H1 (cell line): Measurements from ENCODE around the gene LLGL1. TPM values are rescaled to one million over a fixed set of nuclear protein-coding genes. Genes with fewer than 3 reads are reported as not detected.

Experiments used
- CTCF ChIA-PET: fragments of 300-600 bp; sonication (Branson Sonifier 250); formaldehyde crosslinking; loops from one replicate; lab custom pipeline; 2021; ENCODE audit not compliant: partially characterized antibody; lab: Charles Lee
- POLR2A ChIA-PET: fragments of 300-600 bp; sonication (Branson Sonifier 250); formaldehyde crosslinking; loops from one replicate; lab custom pipeline; 2021; ENCODE audit warnings: inconsistent platforms; ENCODE audit not compliant: partially characterized antibody; lab: Charles Lee
- DNase-seq, 2 experiments: peaks; one replicate each; pipeline versions ENCODE4 v3.0.0 to v3.0.0-alpha.2; 2010 to 2022; ENCODE audit warnings: low spot score in 2 of 2, low read depth in 1 of 2, mixed read lengths in 1 of 2
- FAIRE-seq: peaks from 2 replicates; lab custom pipeline; 2011; peaks lifted over from hg19 to GRCh38; lab: Jason Lieb, UNC
- H2AFZ ChIP-seq: 2 replicates; pipeline ENCODE4 v1.8.1; 2012; ENCODE audit warnings: low read length, inconsistent platforms
- H2AK5ac ChIP-seq: 2 replicates; pipeline ENCODE4 v1.6.1; 2013; ENCODE audit warnings: low read depth, low read length
- H2BK120ac ChIP-seq: replicated peaks from 2 replicates; pipeline ENCODE3; 2013; ENCODE audit warnings: low read depth, low read length, inconsistent platforms
- H2BK12ac ChIP-seq: 2 replicates; pipeline ENCODE4 v1.6.1; 2013; ENCODE audit warnings: low read depth, low read length
- H2BK15ac ChIP-seq: 2 replicates; pipeline ENCODE4 v1.6.1; 2013; ENCODE audit warnings: low read length
- H2BK20ac ChIP-seq: 2 replicates; pipeline ENCODE4 v1.6.1; 2013; ENCODE audit warnings: low read length
- H2BK5ac ChIP-seq: 2 replicates; pipeline ENCODE4 v1.6.1; 2013; ENCODE audit warnings: low read depth, low read length
- H3K14ac ChIP-seq: 2 replicates; pipeline ENCODE4 v1.6.1; 2013; ENCODE audit warnings: inconsistent platforms; ENCODE audit not compliant: insufficient read length
- H3K18ac ChIP-seq: 2 replicates; pipeline ENCODE4 v1.6.1; 2013; ENCODE audit warnings: low read length; ENCODE audit errors: extremely low read depth
- H3K23ac ChIP-seq: 2 replicates; pipeline ENCODE4 v1.6.1; 2013; ENCODE audit warnings: inconsistent platforms; ENCODE audit not compliant: insufficient read length
- H3K23me2 ChIP-seq: 2 replicates; pipeline ENCODE4 v1.6.1; 2013; ENCODE audit warnings: low read depth, low read length
- H3K27ac ChIP-seq: 2 replicates; pipeline ENCODE4 v1.6.1; 2011; ENCODE audit warnings: low read depth, low read length, inconsistent platforms
- H3K27me3 ChIP-seq, 4 experiments: replicated peaks in 1 of 4; 1 replicate in 1 of 4; 2 replicates in 3 of 4; pipeline versions ENCODE4 v1.6.1 to v1.8.1; 2011 to 2013; ENCODE audit warnings: low read length in 3 of 4, mild to moderate bottlenecking in 3 of 4, inconsistent platforms in 2 of 4, mixed read lengths in 2 of 4, moderate library complexity in 1 of 4; ENCODE audit not compliant: control insufficient read depth in 3 of 4, insufficient read depth in 3 of 4; ENCODE audit errors: extremely low read depth in 1 of 4
- H3K36me3 ChIP-seq, 4 experiments: 2 replicates each; pipeline versions ENCODE4 v1.6.1 to v1.8.1; 2011 to 2013; ENCODE audit warnings: mild to moderate bottlenecking in 4 of 4, low read length in 3 of 4, moderate library complexity in 2 of 4, control low read depth in 1 of 4, inconsistent platforms in 1 of 4; ENCODE audit not compliant: insufficient read depth in 4 of 4, control insufficient read depth in 2 of 4
- H3K4ac ChIP-seq: replicated peaks from 2 replicates; pipeline ENCODE3; 2013; ENCODE audit warnings: low read length, low read depth, mixed read lengths, inconsistent platforms; ENCODE audit not compliant: insufficient read length
- H3K4me1 ChIP-seq, 4 experiments: replicated peaks in 1 of 4; 1 replicate in 1 of 4; 2 replicates in 3 of 4; pipeline versions ENCODE4 v1.6.1 to v1.8.1; 2011 to 2013; ENCODE audit warnings: low read length in 3 of 4, inconsistent platforms in 2 of 4, mixed read lengths in 1 of 4; ENCODE audit not compliant: insufficient read depth in 4 of 4, control insufficient read depth in 3 of 4
- H3K4me2 ChIP-seq, 2 experiments: 2 replicates each; pipeline versions ENCODE4 v1.6.1 to v1.8.1; 2011 to 2013; ENCODE audit warnings: low read depth in 2 of 2, low read length in 2 of 2, control low read depth in 1 of 2, inconsistent platforms in 1 of 2, mild to moderate bottlenecking in 1 of 2; ENCODE audit not compliant: insufficient read depth in 1 of 2
- H3K4me3 ChIP-seq, 4 experiments: fragments of 200-600, 300-600 bp in 1 of 4; sonication (generic), shearing (Covaris generic), sonication (Bioruptor Twin) in 1 of 4; 2 replicates each; pipeline versions ENCODE4 v1.5.1 to v1.8.1; 2011 to 2016; ENCODE audit warnings: low read length in 4 of 4, low read depth in 3 of 4, control low read depth in 2 of 4, inconsistent platforms in 2 of 4, mild to moderate bottlenecking in 2 of 4, mixed read lengths in 1 of 4, moderate library complexity in 1 of 4; ENCODE audit not compliant: insufficient read depth in 2 of 4; ENCODE audit errors: extremely low read depth in 1 of 4
- H3K56ac ChIP-seq: replicated peaks from 2 replicates; pipeline ENCODE3; 2013; ENCODE audit warnings: low read depth, mild to moderate bottlenecking, mixed read lengths, low read length, inconsistent platforms; ENCODE audit not compliant: insufficient read length
- H3K79me1 ChIP-seq: 2 replicates; pipeline ENCODE4 v1.6.1; 2013; ENCODE audit warnings: low read depth, low read length, control low read depth
- H3K79me2 ChIP-seq, 2 experiments: 2 replicates each; pipeline versions ENCODE4 v1.6.1 to v1.8.1; 2012 to 2013; ENCODE audit warnings: low read length in 2 of 2, mild to moderate bottlenecking in 2 of 2, inconsistent platforms in 1 of 2; ENCODE audit not compliant: insufficient read depth in 2 of 2, control insufficient read depth in 1 of 2
- H3K9ac ChIP-seq, 4 experiments: replicated peaks in 1 of 4; 1 replicate in 1 of 4; 2 replicates in 3 of 4; pipeline versions ENCODE4 v1.6.1 to v1.8.1; 2011 to 2013; ENCODE audit warnings: low read depth in 3 of 4, low read length in 3 of 4, control low read depth in 2 of 4, mild to moderate bottlenecking in 2 of 4, moderate library complexity in 2 of 4, inconsistent platforms in 1 of 4; ENCODE audit errors: extremely low read depth in 1 of 4
- H3K9me3 ChIP-seq, 2 experiments: 2 replicates each; pipeline versions ENCODE4 v1.6.1 to v1.8.1; 2012 to 2013; ENCODE audit warnings: mild to moderate bottlenecking in 2 of 2, moderate library complexity in 2 of 2, control low read depth in 1 of 2, inconsistent platforms in 1 of 2, low read depth in 1 of 2, low read length in 1 of 2, mixed read lengths in 1 of 2; ENCODE audit not compliant: insufficient read depth in 2 of 2
- H4K20me1 ChIP-seq, 2 experiments: replicated peaks in 1 of 2; 2 replicates each; pipeline versions ENCODE3 to v1.8.1; 2011 to 2013; ENCODE audit warnings: inconsistent platforms in 2 of 2, low read length in 2 of 2, mild to moderate bottlenecking in 1 of 2; ENCODE audit not compliant: insufficient read depth in 2 of 2, control insufficient read depth in 1 of 2
- H4K5ac ChIP-seq: 2 replicates; pipeline ENCODE4 v1.6.1; 2013; ENCODE audit warnings: low read length, low read depth, mixed read lengths, inconsistent platforms; ENCODE audit not compliant: insufficient read length
- H4K8ac ChIP-seq: 2 replicates; pipeline ENCODE4 v1.8.0; 2013; ENCODE audit warnings: mild to moderate bottlenecking, moderate library complexity, low read length, inconsistent platforms; ENCODE audit not compliant: insufficient read depth; ENCODE audit errors: extremely low read depth
- H4K91ac ChIP-seq: replicated peaks from 2 replicates; pipeline ENCODE3; 2013; ENCODE audit warnings: low read length, mixed read lengths, inconsistent platforms; ENCODE audit not compliant: insufficient read length
- CTCF ChIP-seq, 3 experiments: IDR thresholded peaks; 1 replicate in 2 of 3; 2 replicates in 1 of 3; pipeline versions ENCODE4 v1.5.1 to v1.6.1; 2011; ENCODE audit warnings: low read length in 3 of 3, mild to moderate bottlenecking in 3 of 3, inconsistent platforms in 2 of 3, low read depth in 1 of 3, moderate library complexity in 1 of 3; ENCODE audit not compliant: insufficient read depth in 1 of 3; ENCODE audit errors: control extremely low read depth in 1 of 3
- KDM4A ChIP-seq: IDR thresholded peaks from one replicate; pipeline ENCODE4 v1.7.1; 2012; ENCODE audit warnings: low read depth, mild to moderate bottlenecking, moderate library complexity, low read length, inconsistent platforms; ENCODE audit not compliant: severe bottlenecking
- KDM5A ChIP-seq: fragments of 200-600 bp; IDR thresholded peaks from 2 replicates; pipeline ENCODE4 v1.7.1; 2012; ENCODE audit warnings: mild to moderate bottlenecking, low read length, inconsistent platforms, mixed read lengths
- MAFK ChIP-seq: IDR thresholded peaks from 2 replicates; pipeline ENCODE4 v1.6.1; 2012; ENCODE audit warnings: low read depth, mild to moderate bottlenecking, improper control_type of control experiment, low read length
- NANOG ChIP-seq: IDR thresholded peaks from 2 replicates; pipeline ENCODE4 v1.6.1; 2011; ENCODE audit warnings: low read length, low read depth, mild to moderate bottlenecking, inconsistent platforms; ENCODE audit not compliant: insufficient read depth, poor library complexity, severe bottlenecking
- POLR2AphosphoS5 ChIP-seq: IDR thresholded peaks from 2 replicates; pipeline ENCODE4 v1.6.1; 2011; ENCODE audit warnings: low read depth, low read length
- SAP30 ChIP-seq: fragments of 300-600 bp; sonication (generic); IDR thresholded peaks from 2 replicates; pipeline ENCODE4 v1.7.1; 2012; ENCODE audit warnings: low read length, moderate library complexity, mild to moderate bottlenecking, inconsistent platforms; ENCODE audit not compliant: insufficient read depth, insufficient replicate concordance
- TEAD4 ChIP-seq: IDR thresholded peaks from 2 replicates; pipeline ENCODE4 v1.6.1; 2012; ENCODE audit warnings: low read depth, low read length, inconsistent platforms, mixed read lengths
- USF2 ChIP-seq: IDR thresholded peaks from 2 replicates; pipeline ENCODE4 v1.6.1; 2011; ENCODE audit warnings: low read length, improper control_type of control experiment
- WGBS, 2 experiments: shearing (Covaris generic) in 1 of 2; methylation state at CpG; one replicate each; pipeline versions ENCODE4 v1.1.6 to v1.1.7; 2013 to 2015; ENCODE audit warnings: low lambda C conversion rate in 2 of 2, mixed read lengths in 2 of 2, inconsistent platforms in 1 of 2, low coverage in 1 of 2, missing lambda C conversion rate in 1 of 2; ENCODE audit not compliant: insufficient replicate concordance in 2 of 2, insufficient coverage in 1 of 2, insufficient read length in 1 of 2; ENCODE audit errors: extremely low coverage in 1 of 2, missing lambda C conversion rate in 1 of 2; 5-methylcytosine and 5-hydroxymethylcytosine counted together
- polyA plus RNA-seq, 7 experiments: library from polyadenylated mRNA; depleted of rRNA in 3 of 7; stranded (reverse) in 5 of 7; unstranded in 2 of 7; fragments of >200 nt in 5 of 7; fragments of 200-250 nt in 2 of 7; gene quantifications; 1 replicate in 5 of 7; 2 replicates in 1 of 7; 4 replicates in 1 of 7; pipeline versions ENCODE4 v1.2.1 to v1.2.3, GENCODE V29; 2011 to 2013; ENCODE audit warnings: missing spikeins in 2 of 7, mixed read lengths in 2 of 7
- total RNA-seq: library from RNA; stranded (reverse); fragmentation: NEBNext Ultra II Directional; extraction: Animal tissue kit (Norgen Biotek cat#: 25700); gene quantifications from 2 replicates; pipeline ENCODE4 v1.2.1, GENCODE V29; 2021

Gene LLGL1
- total and polyA plus RNA-seq, 2 of the 8 experiments (the other 6 are each of a cell fraction or from before 2014, with no cell fraction given) = 71.3 to 107 TPM

- H3K9me3 ChIP-seq = no peaks in the 10 kb centered on the region
- 97% methylated on average over 7 of the region's 7 CpGs; no CpG with 5 or more reads in 1 of the 2 experiments for WGBS, 2 experiments
- peaks cover 5 to 6% of the 10 kb centered on the region in 2 experiments; a peak in 3 of 4 replicates for H3K79me2 ChIP-seq
- no peak overlapping the region for H2BK5ac ChIP-seq
- H3K36me3 ChIP-seq = no peaks in the 10 kb centered on the region
- CTCF ChIA-PET = interaction anchor here (0.9 to 4.8 kb wide), 4 partner anchors 10 to 51 kb away, joined by 3 to 53 read pairs (median 3); no protein-coding TSS in a partner anchor
- no peak overlapping the region for H2BK20ac ChIP-seq
- H4K91ac ChIP-seq = no peak overlapping the region
- peaks cover 1 to 4% of the 10 kb centered on the region in 2 experiments for H4K20me1 ChIP-seq
- no peak overlapping the region for H3K18ac ChIP-seq
- H2BK120ac ChIP-seq = no peak overlapping the region
- H2BK12ac ChIP-seq = no peak overlapping the region
- no peak overlapping the region for H2AFZ ChIP-seq
- FAIRE-seq = no peak
- H3K4ac ChIP-seq = no peak overlapping the region
- no peaks in the 10 kb centered on the region for H3K79me1 ChIP-seq
- no peak overlapping the region for H3K14ac ChIP-seq
- no peak overlapping the region for H3K56ac ChIP-seq
- POLR2A ChIA-PET = interaction anchor here (0.9 to 6.1 kb wide), 2 partner anchors 9 to 152 kb away, joined by 3 to 43 read pairs; no protein-coding TSS in a partner anchor
- no peak overlapping the region for H3K23ac ChIP-seq
- H3K27me3 ChIP-seq = no peaks in the 10 kb centered on the region
- peaks cover 0 to 10% (median 3%) of the 10 kb centered on the region in 4 experiments; a peak in 6 of 7 replicates for H3K4me1 ChIP-seq
- no peak overlapping the region for H2AK5ac ChIP-seq
- peaks cover 13% of the 10 kb centered on the region for H3K23me2 ChIP-seq
- H3K4me2 ChIP-seq = no peak overlapping the region
- H3K4me3 ChIP-seq = no peak overlapping the region
- H4K8ac ChIP-seq = no peak overlapping the region
- H3K27ac ChIP-seq = no peak overlapping the region
- H2BK15ac ChIP-seq = no peak overlapping the region
- no peak overlapping the region; a peak in 1 of 7 replicates for H3K9ac ChIP-seq
- no peak overlapping the region for H4K5ac ChIP-seq
- DNase-seq = no peak
- TF ChIP-seq CTCF (IDR thresholded peaks at IDR 0.05; ENCODE audit: control extremely low read depth in 1 of 3, insufficient read depth in 1 of 3, low read depth in 1 of 3, low read length in 3 of 3) = no peak
- no peak for TF ChIP-seq USF2
- no peak for TF ChIP-seq NANOG
- TF ChIP-seq TEAD4 = no peak
- TF ChIP-seq POLR2AphosphoS5 = no peak
- no peak for TF ChIP-seq MAFK
- no peak for TF ChIP-seq SAP30
- no peak for TF ChIP-seq KDM5A
- no peak for TF ChIP-seq KDM4A
Observed at GRCh38 chr17:18179804-18180203, 45.6 kb upstream of the LLGL1 start.
